ENCODE measurements around the gene RUSF1. TPM values are rescaled to one million over a fixed set of nuclear protein-coding genes. Genes with fewer than 3 reads are reported as not detected.
A peak's percentile ranks its signal among the peaks of the same experiment; 100 is the strongest.

RUSF1 gene
- total RNA-seq, 2 experiments from 2014 or later: 39.5 to 43.7 TPM

GRCh38 chr16:31470615-31471014 lies 37.6 kb downstream of the RUSF1 start:
- Mint-ChIP-seq H3K9me3 (no peaks in the 10 kb centered on the region), H3K4me1 (peaks cover 19% of the 10 kb centered on the region), H3K36me3 (ENCODE audit: low read depth) (peaks cover 5% of the 10 kb centered on the region), H3K27ac (no peak overlapping the region), H3K4me3 (no peak overlapping the region), H3K27me3 (peaks cover 33% of the 10 kb centered on the region)
- ChIA-PET CTCF (interaction anchor here (2.8 kb wide), 1 partner anchor 10 kb away, joined by 13 read pairs; the partner anchor contains the start of gene ARMC5), POLR2A (interaction anchor here (0.6 kb wide), 1 partner anchor 242 kb away, joined by 3 read pairs; no protein-coding TSS in a partner anchor)
- no peak for DNase-seq

- Mint-ChIP-seq H3K4me1 (peaks cover 21% of the 10 kb centered on the region), H3K4me3 (no peak overlapping the region), H3K9me3 (no peaks in the 10 kb centered on the region), H3K27ac (no peak overlapping the region), H3K36me3 (ENCODE audit: low read depth) (peaks cover 11% of the 10 kb centered on the region), H3K27me3 (peaks cover 18% of the 10 kb centered on the region)
- CTCF ChIA-PET: interaction anchor here (1.1 to 1.5 kb wide), 4 partner anchors 7 to 401 kb away, joined by 3 to 6 read pairs (median 5); partner anchors contain the start of gene ARMC5
- DNase-seq: no peak
- POLR2A ChIA-PET: no interaction called here
These were observed 40.3 kb downstream of the RUSF1 start for GRCh38 chr16:31467858-31468257.

- Mint-ChIP-seq H3K36me3 (ENCODE audit: low read depth) (peaks cover 14% of the 10 kb centered on the region), H3K9me3 (no peaks in the 10 kb centered on the region), H3K4me1 (peaks cover 15% of the 10 kb centered on the region), H3K27me3 (peaks cover 12% of the 10 kb centered on the region), H3K4me3 (no peak overlapping the region), H3K27ac (no peak overlapping the region)
- CTCF ChIA-PET: no interaction called here
- no peak for DNase-seq
- POLR2A ChIA-PET: no interaction called here
These were observed 40.9 kb downstream of the RUSF1 start for GRCh38 chr16:31467151-31467773.

- H3K36me3 Mint-ChIP-seq (ENCODE audit: low read depth): peaks cover 14% of the 10 kb centered on the region
- peaks cover 15% of the 10 kb centered on the region for H3K4me1 Mint-ChIP-seq
- peaks cover 9% of the 10 kb centered on the region for H3K27me3 Mint-ChIP-seq
- CTCF ChIA-PET: no interaction called here
- H3K27ac Mint-ChIP-seq: no peak overlapping the region
- POLR2A ChIA-PET: interaction anchor here (0.6 kb wide), 1 partner anchor 92 kb away, joined by 6 read pairs; no protein-coding TSS in a partner anchor
- no peak overlapping the region for H3K4me3 Mint-ChIP-seq
- no peak for DNase-seq
- H3K9me3 Mint-ChIP-seq: no peaks in the 10 kb centered on the region
These were observed 41.8 kb downstream of the RUSF1 start for GRCh38 chr16:31466381-31466841.

GRCh38 chr16:31465788-31466370 lies 42.3 kb downstream of the RUSF1 start:
- DNase-seq: no peak
- H3K9me3 Mint-ChIP-seq: no peaks in the 10 kb centered on the region
- H3K27me3 Mint-ChIP-seq: peaks cover 3% of the 10 kb centered on the region
- H3K36me3 Mint-ChIP-seq (ENCODE audit: low read depth): peaks cover 14% of the 10 kb centered on the region
- H3K4me1 Mint-ChIP-seq: peaks cover 21% of the 10 kb centered on the region
- no peak overlapping the region for H3K27ac Mint-ChIP-seq
- H3K4me3 Mint-ChIP-seq: no peak overlapping the region
- CTCF ChIA-PET: no interaction called here
- POLR2A ChIA-PET: no interaction called here

- Mint-ChIP-seq H3K36me3 (ENCODE audit: low read depth) (peaks cover 14% of the 10 kb centered on the region), H3K4me3 (no peak overlapping the region)
- CTCF ChIA-PET: interaction anchor here (0.5 kb wide), 1 partner anchor 231 kb away, joined by 3 read pairs; no protein-coding TSS in a partner anchor
These were observed 43.4 kb downstream of the RUSF1 start for GRCh38 chr16:31464781-31465260.

GRCh38 chr16:31464348-31464769 lies 43.8 kb downstream of the RUSF1 start:
- no peak for DNase-seq
- ChIA-PET CTCF (no interaction called here), POLR2A (no interaction called here)
- peaks cover 14% of the 10 kb centered on the region for H3K36me3 Mint-ChIP-seq (ENCODE audit: low read depth)
- H3K27me3 Mint-ChIP-seq: no peaks in the 10 kb centered on the region
- H3K9me3 Mint-ChIP-seq: no peaks in the 10 kb centered on the region
- peaks cover 30% of the 10 kb centered on the region for H3K4me1 Mint-ChIP-seq
- no peak overlapping the region for H3K27ac Mint-ChIP-seq
- no peak overlapping the region for H3K4me3 Mint-ChIP-seq

More at GRCh38 chr16:31464781-31465260, 43.4 kb downstream of the RUSF1 start:
- Mint-ChIP-seq H3K27ac (no peak overlapping the region), H3K9me3 (no peaks in the 10 kb centered on the region), H3K4me1 (peaks cover 29% of the 10 kb centered on the region), H3K27me3 (no peaks in the 10 kb centered on the region)
- POLR2A ChIA-PET: no interaction called here
- DNase-seq: no peak

- CTCF ChIA-PET: interaction anchor here (2.4 to 6.3 kb wide), 2 partner anchors 16 to 35 kb away, joined by 5 to 33 read pairs; no protein-coding TSS in a partner anchor
These were observed 46.0 kb downstream of the RUSF1 start for GRCh38 chr16:31461921-31462804.

GRCh38 chr16:31461201-31461920 lies 46.8 kb downstream of the RUSF1 start:
- H3K27me3 Mint-ChIP-seq: no peaks in the 10 kb centered on the region
- no peak overlapping the region for H3K4me3 Mint-ChIP-seq
- H3K4me1 Mint-ChIP-seq: peaks cover 35% of the 10 kb centered on the region
- CTCF ChIA-PET: interaction anchor here (0.7 to 6.3 kb wide), 15 partner anchors 7 to 508 kb away, joined by 3 to 33 read pairs (median 5); partner anchors contain the start of genes SLC5A2, TGFB1I1 and ZNF267
- peaks cover 17% of the 10 kb centered on the region for H3K36me3 Mint-ChIP-seq (ENCODE audit: low read depth)
- no peak for DNase-seq
- POLR2A ChIA-PET: no interaction called here
- H3K27ac Mint-ChIP-seq: peak overlapping the region; percentile 46
- H3K9me3 Mint-ChIP-seq: no peaks in the 10 kb centered on the region

More at GRCh38 chr16:31461921-31462804, 46.0 kb downstream of the RUSF1 start:
- Mint-ChIP-seq H3K27me3 (no peaks in the 10 kb centered on the region), H3K36me3 (ENCODE audit: low read depth) (peaks cover 21% of the 10 kb centered on the region), H3K27ac (peak overlapping the region; percentile 36), H3K9me3 (no peaks in the 10 kb centered on the region), H3K4me3 (no peak overlapping the region), H3K4me1 (peaks cover 33% of the 10 kb centered on the region)
- POLR2A ChIA-PET: no interaction called here
- DNase-seq: no peak

- H3K9me3 Mint-ChIP-seq: no peaks in the 10 kb centered on the region
- ChIA-PET CTCF (interaction anchor here (0.6 to 6.3 kb wide), 17 partner anchors 8 to 507 kb away, joined by 3 to 33 read pairs (median 5); partner anchors contain the start of genes SLC5A2, TGFB1I1 and ZNF267), POLR2A (no interaction called here)
- peaks cover 41% of the 10 kb centered on the region for H3K4me1 Mint-ChIP-seq
- peak overlapping the region; percentile 94 for H3K27ac Mint-ChIP-seq
- peak; percentile 57 for DNase-seq
- H3K4me3 Mint-ChIP-seq: peak overlapping the region; percentile 92
- peaks cover 22% of the 10 kb centered on the region for H3K36me3 Mint-ChIP-seq (ENCODE audit: low read depth)
- H3K27me3 Mint-ChIP-seq: no peaks in the 10 kb centered on the region
These were observed 47.6 kb downstream of the RUSF1 start for GRCh38 chr16:31460582-31461002.

- Mint-ChIP-seq H3K36me3 (ENCODE audit: low read depth) (peaks cover 22% of the 10 kb centered on the region), H3K4me1 (peaks cover 47% of the 10 kb centered on the region), H3K9me3 (no peaks in the 10 kb centered on the region), H3K27me3 (no peaks in the 10 kb centered on the region), H3K27ac (peak overlapping the region; percentile 98), H3K4me3 (peak overlapping the region; percentile 92)
- peak; percentile 100 for DNase-seq
- POLR2A ChIA-PET: interaction anchor here (0.6 kb wide), 1 partner anchor 236 kb away, joined by 4 read pairs; no protein-coding TSS in a partner anchor
- CTCF ChIA-PET: interaction anchor here (0.6 to 6.3 kb wide), 26 partner anchors 8 to 506 kb away, joined by 3 to 33 read pairs (median 4); partner anchors contain the start of genes SLC5A2, TGFB1I1, ZNF267 and ZNF843
These were observed 48.3 kb downstream of the RUSF1 start for GRCh38 chr16:31459687-31460581.

Measured in activated CD4-positive, alpha-beta T cell treated with anti-CD3 and anti-CD28 coated beads, Interleukin-2, amount 10 ng/mL, durations not matched to agents 7 days and 5 days (primary cell).